NCI-H1694 (cell line): ENCODE measurements around the gene CD320.
"Not testable (repeated sequence)": the region's sequence is repeated elsewhere in the genome, so short reads cannot be mapped to it uniquely, and the experiment has no call there.

ENCODE experiments used
- DNase-seq: peaks from one replicate; lab custom pipeline; 2025; lab: John Stamatoyannopoulos, UW

CD320 gene

DNA sequence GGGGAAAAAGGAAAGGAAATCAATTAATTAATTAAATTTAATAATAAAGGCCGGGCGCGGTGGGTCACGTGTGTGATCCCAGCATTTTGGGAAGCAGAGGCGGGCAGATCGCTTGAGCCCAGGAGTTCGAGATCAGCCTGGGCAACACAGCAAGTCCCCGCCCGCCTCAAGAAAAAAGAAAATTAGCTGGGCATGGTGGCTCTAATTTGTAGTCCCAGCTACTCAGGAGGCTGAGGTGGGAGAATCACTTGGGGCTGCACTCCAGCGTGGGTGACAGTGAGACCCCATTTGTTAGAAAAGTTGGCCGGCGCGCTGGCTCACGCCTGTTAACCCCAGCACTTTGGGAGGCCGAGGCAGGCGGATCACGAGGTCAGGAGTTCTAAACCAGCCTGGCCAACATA is 733 bp upstream of the CD320 start:
- no peak for DNase-seq

DNA sequence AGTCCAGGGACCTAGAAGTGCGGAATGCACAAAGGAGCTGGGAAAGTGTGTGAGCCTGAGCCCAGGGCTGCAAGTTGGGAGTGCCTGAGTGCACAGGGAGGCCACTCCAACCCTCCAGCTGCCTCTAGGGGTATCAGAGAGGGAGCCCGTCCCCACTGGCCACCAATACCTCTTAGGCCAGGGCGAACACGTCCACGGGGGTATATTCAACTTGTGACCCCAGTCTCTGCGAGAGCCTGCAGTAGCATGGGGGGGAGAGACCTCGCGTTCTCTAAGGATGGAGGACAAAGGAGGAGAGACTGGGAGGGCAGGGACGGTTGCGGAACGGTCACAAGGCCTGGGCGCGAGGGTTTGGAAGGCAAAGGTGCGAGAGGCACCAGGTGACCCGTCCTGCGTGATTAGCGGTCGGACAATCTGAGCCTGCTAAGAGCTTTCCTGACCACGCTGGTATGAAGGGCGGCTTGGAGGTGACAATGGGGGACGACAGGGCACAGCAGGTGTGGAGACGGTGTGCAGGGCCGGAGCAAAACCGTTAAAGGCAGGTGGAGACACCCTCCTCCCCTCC is 676 bp downstream of the CD320 start:
- no peak for DNase-seq

DNA sequence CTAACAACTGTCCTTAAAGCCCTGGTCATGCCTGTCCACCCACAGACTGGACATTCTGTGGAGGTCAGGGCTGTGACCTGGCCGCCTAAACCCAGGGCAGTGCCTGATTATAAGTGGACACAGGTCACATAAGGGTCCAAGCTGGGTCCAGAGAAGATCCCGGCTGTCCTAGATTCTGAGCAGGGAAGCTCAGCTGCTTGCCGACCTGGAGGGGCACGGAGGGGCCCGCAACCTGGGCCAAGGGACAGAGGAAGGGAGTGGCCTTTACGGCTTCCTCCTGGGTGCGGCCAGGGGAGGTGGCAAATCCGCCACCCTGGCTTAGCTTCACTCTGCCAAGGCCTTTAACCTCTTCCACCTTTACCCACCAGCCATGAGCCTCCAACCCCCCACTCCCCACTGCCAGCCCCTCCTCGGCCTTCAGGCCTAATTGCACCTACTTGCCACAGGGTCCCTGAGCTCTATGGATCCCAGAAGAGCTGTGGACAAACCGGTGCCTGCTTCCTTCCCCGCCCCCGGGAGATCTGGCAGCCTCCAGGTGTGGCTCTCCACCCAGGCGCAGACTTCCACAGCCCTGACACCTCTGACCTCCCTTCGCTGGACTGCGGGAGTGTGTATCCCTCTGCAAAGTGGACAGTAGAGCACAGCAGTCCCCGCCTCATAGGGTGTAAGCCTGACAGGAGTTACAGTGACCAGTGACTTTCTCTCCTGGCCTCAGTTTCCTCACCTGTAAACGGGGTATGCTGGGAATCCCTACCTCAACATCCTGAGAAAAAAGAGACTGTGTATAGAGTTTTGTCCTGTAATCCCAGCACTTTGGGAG is 1.7 kb downstream of the CD320 start:
- DNase-seq, result no peak

DNA sequence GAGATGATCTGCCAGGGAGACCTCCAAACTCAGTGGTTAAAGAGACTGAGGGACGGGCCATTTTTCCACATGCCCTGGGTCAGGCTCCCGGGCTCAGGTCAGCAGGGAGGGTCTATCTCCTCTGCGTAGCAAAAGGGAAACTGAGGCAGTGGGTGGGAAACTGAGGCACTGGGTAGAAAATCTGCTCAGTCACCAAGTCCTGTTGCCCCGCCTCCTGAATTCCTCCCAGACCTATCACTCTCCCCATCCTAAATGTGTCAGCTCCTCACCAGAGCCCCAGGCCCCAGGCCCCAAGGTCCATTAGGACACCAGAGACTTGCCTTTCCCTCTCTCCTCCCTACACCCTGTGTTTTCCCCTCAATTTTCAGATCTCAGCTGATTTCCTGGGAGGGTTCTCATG is 2.4 kb downstream of the CD320 start:
- DNase-seq, result no peak

DNA sequence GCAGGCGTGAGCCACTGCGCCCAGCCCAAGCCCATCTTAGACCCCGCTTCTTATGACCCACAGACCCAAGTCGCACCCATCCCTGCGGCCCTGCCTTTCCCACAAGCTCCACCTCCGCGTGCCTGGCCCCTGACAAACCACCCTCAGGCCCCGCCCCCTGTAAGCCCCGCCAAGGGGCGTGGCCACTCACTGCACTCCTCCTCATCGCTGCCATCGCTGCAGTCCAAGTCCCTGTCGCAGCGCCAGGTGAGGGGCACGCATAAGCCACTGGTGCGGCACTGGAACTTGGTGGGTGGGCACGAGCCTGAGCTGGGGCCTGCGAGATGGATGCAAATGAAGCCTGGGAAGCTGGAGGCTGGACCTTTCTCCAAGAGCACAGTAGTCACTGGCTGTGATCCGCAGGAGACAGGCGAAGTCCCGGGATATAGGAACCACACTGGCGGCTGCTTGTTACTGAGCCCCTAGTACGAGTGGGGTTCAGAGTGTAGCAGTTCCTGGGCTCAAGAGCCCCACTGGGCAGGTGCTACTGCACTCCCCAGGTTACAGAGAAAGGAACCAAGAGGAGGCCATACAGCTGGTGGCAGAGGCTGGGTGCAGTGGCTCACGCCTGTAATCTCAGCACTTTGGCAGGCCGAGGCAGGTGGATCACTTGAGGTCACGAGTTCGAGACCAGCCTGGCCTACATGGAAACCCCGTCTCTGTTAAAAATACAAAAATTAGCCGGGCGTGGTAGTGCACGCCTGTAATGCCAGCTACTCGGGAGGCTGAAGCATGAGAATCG is 3.1 kb downstream of the CD320 start:
- DNase-seq, result no peak

DNA sequence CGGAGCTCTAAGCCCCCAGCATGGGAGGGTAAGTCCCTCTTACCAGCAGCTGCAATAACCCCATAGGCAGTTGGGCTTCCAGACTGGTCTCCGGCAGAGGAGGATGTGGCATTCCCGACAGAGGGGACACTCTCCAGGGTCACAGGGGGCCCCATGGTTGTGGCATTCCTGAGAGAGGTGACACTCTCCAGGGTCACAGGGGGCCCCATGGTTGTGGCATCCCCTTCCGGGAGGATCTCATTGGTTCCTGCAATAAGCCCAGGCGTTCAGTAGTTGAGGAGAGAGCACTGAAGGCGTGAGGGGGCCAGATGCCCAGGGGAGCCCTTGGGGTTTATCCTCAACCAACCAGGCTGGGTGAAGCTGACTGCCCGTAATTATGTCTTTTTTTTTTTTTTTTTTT is 5.4 kb downstream of the CD320 start:
- no peak for DNase-seq

DNA sequence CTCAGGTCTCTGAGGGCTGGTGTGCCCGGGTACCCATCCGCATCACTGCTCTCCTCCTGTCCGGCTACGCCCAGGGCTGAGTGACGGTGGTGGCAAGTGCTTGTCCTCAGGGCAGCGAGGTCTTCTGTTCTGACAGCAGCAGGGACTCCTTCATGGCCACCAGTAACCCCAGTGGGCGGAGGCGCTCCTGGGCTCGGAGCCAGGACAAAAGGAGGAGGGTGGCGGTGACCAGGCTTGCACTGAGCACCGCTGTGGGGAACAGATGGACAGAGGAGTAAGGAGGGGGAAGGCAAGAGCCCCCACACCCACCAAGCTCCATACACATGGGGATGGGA is 5.8 kb downstream of the CD320 start:
- no peak for DNase-seq

DNA sequence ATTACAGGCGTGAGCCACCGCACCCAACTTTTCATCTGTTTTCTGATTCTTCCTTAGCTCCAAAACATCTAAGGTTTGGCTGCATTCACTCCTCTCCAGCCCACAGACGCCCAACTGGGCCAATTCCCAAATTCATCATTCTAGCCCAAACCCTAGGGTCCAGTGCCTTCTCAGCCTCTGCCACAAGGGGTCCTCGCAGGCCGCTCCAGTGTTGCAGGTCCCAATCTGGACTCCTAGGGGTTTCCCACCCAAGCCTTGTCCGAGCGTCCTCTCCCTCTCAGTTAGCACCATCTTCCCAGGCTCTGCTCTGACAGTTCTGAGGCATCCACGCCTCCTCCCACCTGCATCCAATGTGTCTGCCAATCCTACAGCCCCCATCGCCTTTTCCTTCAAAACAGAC is 16.8 kb downstream of the CD320 start:
- DNase-seq, result not testable (repeated sequence)

DNA sequence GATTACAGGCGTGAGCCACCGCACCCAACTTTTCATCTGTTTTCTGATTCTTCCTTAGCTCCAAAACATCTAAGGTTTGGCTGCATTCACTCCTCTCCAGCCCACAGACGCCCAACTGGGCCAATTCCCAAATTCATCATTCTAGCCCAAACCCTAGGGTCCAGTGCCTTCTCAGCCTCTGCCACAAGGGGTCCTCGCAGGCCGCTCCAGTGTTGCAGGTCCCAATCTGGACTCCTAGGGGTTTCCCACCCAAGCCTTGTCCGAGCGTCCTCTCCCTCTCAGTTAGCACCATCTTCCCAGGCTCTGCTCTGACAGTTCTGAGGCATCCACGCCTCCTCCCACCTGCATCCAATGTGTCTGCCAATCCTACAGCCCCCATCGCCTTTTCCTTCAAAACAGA is 31.6 kb downstream of the CD320 start:
- DNase-seq, result not testable (repeated sequence)

DNA sequence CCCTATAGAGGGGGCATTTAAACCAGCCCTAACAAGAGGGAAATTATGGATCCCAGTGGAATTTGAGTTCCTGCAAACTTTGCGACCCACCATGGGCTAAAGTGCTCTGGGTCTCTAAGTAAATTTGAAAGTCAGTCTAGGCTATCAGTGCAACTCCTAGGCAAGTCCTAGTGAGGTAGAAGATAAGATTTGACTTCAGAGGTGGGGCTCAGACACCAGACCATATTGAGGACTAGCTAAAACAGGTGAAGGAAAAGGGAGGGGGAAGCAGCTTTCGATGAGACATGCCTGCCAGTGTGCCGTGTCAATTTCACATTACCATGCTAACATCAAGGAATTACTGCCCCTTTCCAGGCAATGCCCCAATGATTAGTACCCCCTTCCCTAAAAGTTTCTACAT is 38.4 kb downstream of the CD320 start:
- DNase-seq, result no peak

DNA sequence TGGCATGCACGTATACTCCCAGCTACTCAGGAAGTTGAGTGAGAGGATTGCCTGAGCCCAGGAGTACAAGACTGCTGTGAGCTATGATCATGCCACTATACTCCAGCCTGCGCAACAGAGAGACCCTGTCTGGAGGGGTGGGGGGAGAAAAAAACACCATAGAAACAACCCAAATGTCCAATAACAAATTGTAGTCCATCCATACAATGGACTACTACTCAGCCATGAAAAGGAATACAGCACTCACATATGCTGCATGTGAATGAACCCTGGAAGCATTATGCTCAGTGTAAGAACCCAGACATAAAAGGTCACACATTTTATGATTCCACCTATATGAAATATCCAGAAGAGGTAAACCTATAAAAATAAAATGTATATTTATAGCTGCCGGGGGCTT is 42.3 kb downstream of the CD320 start:
- no peak for DNase-seq

DNA sequence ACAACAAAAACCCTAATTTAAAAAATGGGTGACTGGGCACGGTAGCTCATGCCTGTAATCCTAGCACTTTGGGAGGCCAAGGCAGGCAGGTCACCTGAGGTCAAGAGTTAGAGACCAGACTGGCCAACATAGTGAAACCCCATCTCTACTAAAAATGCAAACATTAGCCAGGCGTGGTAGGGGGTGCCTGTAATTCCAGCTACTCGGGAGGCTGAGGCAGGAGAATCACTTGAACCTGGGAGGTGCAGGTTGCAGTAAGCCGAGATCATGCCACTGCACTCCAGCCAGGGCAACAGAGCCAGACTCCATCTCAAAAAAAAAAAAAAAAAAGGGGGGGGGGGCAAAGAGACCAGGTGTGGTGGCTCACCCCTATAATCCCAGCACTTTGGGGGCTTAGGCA is 43.9 kb downstream of the CD320 start:
- not testable (repeated sequence) for DNase-seq

DNA sequence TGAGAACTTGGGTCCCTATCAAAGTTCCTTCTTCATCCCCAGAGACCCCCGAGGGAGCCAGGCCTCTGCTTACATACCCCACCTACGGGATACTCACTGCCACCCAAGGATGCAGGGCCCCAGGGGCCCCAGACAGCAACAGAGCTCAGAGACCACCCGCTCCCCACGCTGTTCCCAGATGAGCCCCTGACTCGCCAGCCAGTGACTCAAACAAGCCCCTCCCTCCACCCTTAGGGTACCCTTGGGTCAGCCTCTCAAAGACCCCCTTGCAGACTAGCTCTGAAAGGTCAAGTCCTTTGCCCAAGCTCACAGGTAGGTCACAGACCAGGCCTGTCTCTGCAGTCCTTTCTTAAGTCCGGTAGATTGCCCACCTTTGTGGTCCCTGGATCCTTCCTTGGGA is 45.7 kb downstream of the CD320 start:
- no peak for DNase-seq

DNA sequence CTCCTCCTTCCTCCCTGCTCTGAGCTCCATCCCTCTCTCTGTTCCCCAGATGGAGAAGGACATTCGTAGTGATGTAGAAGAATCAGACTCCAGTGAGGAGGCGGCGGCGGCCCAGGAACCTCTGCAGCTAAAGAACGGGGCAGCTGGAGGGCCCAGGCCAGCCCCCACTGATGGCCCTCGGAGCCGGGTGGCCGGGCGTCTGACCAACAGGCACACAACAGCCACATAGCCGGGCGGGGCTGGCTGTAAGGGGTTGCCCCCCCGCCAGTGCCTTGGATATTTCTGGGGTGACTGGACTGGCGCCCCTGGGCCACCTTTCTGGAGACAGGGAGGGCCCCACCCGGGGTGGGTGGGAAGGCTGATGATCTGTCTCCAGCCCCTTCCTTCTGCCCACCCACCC is 46.3 kb downstream of the CD320 start:
- DNase-seq, result no peak

DNA sequence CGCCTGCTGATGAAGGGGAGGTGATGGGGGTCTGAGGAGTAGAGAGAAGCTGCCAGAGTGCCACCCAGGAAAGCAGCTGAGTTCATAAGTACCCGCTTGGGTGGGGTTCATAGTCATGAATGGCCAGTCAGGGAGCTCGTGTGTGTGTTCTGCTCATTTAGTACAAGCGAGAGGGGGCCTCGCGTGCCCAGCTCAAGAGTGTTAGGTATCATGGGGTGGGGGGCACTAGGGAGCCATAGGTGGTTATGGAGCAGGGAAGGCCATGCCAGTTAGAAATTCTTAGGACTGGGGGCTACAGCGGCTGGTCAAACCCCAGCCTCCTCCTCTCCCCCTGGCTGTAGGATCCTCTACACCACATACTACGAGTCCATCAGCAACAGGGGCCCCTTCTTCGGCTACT is 46.8 kb downstream of the CD320 start:
- no peak for DNase-seq

DNA sequence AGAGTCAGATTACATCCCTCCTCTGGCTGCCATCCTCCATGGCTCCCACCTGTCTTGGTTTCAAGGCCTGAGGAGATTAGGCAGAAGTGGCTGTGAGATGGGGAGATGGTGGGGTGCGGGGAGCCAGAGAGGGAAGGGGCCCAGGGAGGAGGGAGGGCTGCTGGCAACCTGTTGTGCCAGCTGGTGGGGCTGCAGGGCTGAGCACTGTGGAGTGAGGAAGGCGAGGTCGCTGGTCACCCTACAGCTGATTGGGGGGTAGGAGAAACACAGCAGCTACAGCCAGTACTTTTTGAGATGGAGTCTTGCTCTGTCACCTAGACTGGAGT is 48.3 kb downstream of the CD320 start:
- no peak for DNase-seq

DNA sequence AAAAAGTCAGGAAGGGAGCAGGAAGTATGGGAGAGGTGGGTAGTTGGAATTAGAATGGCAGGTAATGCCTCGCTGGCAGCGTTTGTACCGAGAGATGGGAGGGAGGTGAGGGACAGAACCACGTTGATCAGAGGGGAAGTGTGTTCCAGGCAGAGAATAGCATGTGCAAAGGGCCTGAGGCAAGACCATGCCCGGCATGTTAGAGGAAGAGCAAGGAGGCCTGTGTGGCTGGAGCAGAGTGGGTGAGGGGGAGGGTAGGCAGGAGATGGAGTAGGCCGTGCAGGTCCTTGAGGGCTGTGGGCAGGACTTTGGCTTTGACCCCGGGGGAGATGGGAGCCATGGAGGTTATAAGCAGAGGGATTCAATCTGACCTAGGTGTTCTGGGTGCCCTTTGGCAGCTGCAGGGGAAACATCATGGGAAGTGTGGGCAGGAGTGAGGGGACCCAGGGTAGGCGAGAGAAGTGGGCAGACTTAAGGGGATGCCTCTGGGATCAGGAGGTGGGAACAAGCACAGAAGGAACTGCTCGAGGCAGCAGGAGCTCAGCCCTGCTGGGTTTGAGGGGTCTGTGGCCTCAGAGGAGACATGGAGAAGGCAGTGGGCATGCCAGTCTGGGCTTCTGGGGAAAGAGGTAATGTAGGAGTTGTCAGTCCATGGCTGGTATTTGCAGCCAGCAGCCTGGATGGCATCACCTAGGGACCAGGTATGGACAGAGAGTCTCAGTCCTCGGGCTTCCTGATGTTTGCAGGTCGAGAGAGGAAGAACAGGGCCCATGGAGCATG is 48.8 kb downstream of the CD320 start:
- DNase-seq, result no peak

DNA sequence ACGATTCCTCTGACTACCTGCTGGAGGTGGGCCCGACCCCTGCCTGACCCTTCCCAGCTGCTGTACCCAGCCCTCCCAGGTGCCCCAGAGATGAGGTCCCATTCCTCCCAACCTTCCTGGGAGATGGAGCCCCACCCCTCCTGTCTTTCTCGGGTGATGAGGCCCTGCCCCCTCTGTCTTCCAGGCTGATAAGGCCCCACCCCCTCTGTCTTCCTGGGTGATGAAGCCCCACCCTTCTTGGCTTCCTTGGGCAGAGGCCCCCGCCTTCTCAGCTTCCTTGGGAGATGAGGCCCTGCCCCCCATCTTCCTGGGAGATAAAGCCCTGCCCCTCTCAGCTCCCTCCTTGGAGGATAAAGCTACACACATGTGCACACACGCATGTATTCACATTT is 51.1 kb downstream of the CD320 start:
- no peak for DNase-seq

DNA sequence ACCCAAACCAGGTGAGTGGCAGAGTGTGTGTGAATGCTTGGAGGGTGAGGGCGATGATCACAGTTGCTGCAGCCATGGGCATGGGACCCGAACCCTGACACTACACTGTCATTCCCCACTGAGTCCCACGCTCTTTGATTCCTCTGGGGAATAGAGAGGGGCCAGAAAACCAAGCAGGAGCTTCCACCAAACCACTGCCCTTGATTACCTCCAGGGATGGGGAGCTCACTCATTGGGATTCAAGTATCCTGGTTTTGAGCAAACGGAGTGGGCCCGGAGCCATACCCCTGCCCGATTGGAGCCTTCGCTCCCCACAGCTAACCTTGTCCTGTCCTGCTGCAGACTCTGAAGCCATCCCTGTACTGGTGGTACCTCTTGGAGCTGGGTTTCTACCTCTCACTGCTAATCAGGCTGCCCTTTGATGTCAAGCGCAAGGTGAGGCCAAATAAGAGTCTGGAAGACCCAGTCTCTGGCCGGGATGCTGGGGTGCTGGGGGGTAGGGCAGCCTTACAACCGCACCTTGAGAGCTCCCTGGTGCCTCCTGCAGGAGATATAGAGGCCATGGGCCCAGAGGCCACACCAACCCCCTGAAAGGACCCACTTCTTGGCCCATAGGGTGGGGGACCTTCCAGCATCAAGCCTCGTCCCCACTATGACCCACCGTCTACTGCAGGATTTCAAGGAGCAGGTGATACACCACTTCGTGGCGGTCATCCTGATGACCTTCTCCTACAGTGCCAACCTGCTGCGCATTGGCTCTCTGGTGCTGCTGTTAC is 51.7 kb downstream of the CD320 start:
- DNase-seq, result no peak

DNA sequence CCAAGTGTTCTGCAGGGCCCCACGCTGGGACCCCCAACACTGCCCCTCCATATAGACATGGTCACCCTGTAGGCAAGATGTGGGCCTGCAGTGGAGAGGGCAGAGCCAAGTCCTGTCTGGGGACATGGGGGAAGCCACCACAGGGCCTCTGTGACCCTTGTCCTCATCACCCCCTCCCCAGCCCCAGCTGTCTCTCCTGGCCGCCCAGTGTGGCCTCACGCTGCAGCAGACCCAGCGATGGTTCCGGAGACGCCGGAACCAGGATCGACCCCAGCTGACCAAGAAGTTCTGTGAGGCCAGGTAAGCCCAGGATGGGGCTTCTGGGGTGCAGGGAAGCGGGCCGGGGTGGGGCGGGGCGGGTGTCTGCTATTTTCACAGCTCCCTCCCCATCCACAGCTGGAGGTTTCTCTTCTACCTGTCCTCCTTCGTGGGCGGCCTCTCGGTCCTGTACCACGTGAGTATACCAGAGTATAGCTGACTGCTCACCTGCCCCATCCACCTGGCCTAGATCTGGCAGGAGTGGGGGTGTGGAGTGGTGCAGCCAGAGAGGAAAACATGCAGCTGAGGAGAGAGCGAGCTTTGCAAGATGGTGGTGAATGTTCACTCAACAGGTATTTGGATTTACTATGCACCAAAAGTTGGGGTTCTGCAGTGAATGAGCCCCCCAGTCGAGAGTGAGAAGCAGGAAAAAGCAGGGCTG is 52.6 kb downstream of the CD320 start:
- no peak for DNase-seq

DNA sequence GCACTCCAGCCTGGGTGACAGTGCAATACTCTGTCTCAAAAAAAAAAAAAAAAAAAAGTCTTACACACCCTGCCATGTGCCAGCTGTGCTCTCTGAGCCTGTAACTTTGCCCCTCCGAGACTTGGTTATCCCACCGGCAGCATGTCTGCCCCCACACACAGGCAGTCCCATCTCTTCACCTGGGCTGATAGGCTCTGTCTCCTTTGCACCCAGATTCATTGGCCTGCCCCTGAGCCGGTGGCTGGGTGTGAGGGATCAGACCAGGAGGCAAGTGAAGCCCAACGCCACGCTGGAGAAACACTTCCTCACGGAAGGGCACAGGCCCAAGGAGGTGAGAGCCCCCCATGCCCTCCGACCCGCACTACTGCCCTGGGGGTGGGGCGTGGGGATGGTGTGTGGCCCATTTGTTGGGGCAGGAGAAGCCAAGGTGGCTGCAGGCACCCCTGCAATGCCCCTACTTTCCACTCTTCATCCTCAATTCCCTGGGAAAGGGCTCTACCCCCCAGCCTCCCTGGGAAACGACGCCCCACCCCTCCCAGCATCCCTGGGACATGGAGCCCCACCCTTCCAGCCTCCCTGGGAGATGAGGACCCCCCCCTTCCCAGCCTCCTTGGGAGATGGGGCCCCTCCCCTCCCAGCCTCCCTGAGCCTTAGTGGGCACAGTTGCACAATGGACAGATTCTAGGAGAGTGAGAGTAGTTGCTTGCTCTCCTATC is 53.7 kb downstream of the CD320 start:
- no peak for DNase-seq
